NOMO-1 treated with dmso at 0.1 percent for 144 hours (cell line): ENCODE results near the gene SNF8.

ENCODE experiments used
- DNase-seq: peaks from one replicate; lab custom pipeline; 2025; ENCODE audit not compliant: unreplicated experiment; lab: John Stamatoyannopoulos, UW

SNF8 gene

DNA sequence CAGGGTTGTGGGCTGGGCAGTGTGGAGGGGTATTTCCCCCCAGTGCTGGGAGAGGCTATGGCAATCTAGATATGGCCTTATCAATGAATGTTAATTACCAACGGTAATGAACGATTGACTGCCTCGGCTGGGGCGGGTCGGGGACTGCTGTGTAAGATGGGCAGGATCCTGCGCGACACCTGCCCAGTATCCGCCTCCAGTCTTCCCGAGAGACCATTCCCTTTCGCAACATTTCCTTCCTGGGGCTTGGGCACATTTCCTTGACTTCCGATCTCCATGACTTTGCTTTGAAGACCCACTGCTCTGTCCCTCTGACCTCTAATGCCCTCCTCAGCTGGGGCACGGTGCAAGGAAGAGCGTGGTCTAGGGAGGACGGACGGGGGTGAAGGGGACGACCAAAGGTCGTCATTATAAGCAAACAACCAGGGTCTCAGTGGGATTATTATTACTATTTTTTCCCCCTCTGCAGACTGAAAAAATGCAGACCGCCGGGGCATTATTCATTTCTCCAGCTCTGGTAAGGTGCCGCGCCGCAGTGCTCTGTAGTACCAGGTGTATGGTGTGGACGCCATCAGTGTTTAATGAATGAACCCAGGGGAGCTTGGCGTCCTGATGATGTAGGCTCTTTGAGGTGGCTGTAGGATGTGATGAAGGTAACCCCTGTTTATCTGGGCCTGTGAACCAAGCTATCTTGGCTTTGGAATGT, 51.5 kb downstream of the SNF8 start:
- no peak for DNase-seq

DNA sequence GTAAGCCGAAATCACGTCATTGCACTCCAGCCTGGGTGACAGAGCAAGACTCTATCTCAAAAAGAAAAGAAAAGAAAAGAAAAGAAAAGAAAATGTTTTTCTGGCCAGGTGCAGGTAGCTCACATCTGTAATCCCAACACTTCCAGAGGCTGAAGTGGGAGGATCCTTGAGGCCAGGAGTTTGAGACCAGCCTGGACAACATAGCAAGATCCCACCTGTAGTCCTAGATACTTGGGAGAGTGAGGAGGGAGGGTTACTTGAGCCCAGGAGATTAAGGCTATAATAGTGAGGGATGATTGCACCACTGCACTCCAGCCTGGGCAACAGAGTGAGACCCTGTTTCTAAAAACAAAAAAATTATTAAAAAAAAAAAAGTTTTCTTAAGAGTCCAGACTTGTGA, 54.6 kb downstream of the SNF8 start:
- DNase-seq = no peak

- DNase-seq = no peak
Measured at GRCh38 chr17:48883171-48883570, 61.5 kb downstream of the SNF8 start.

- DNase-seq = no peak
Measured at GRCh38 chr17:48882272-48882671, 62.4 kb downstream of the SNF8 start.
